ENCODE results near the gene TBXAS1. TPM values are rescaled to one million over a fixed set of nuclear protein-coding genes. Genes with fewer than 3 reads are reported as not detected.

Gene TBXAS1
- total and polyA plus RNA-seq, 2 of the 8 experiments (the other 6 are each of a cell fraction or from before 2014, with no cell fraction given) = 0.86 to 2.1 TPM

GRCh38 chr7:139808846-139809442 lies 20.1 kb upstream of the TBXAS1 start:
- Histone ChIP-seq H3K9ac (replicated peaks in 1 of 4; ENCODE audit: extremely low read depth in 1 of 4, low read depth in 3 of 4, low read length in 3 of 4) (no peak overlapping the region), H2AK5ac (ENCODE audit: low read depth, low read length) (no peak overlapping the region), H3K27me3 (replicated peaks in 1 of 4; ENCODE audit: control insufficient read depth in 3 of 4, extremely low read depth in 1 of 4, insufficient read depth in 3 of 4, low read length in 3 of 4) (no peaks in the 10 kb centered on the region), H3K23ac (ENCODE audit: insufficient read length) (no peak overlapping the region), H3K79me1 (ENCODE audit: low read depth, low read length) (no peaks in the 10 kb centered on the region), H2AFZ (ENCODE audit: low read length) (no peak overlapping the region), H4K8ac (ENCODE audit: extremely low read depth, insufficient read depth, low read length) (no peak overlapping the region), H3K14ac (ENCODE audit: insufficient read length) (no peak overlapping the region), H3K36me3 (ENCODE audit: control insufficient read depth in 2 of 4, insufficient read depth in 4 of 4, low read length in 3 of 4) (no peaks in the 10 kb centered on the region), H3K4me2 (ENCODE audit: insufficient read depth in 1 of 2, low read depth in 2 of 2, low read length in 2 of 2) (no peak overlapping the region), H2BK12ac (ENCODE audit: low read depth, low read length) (no peak overlapping the region), H3K56ac (replicated peaks; ENCODE audit: insufficient read length, low read depth, low read length) (no peak overlapping the region), H4K91ac (replicated peaks; ENCODE audit: insufficient read length, low read length) (no peak overlapping the region), H3K9me3 (ENCODE audit: insufficient read depth in 2 of 2, low read depth in 1 of 2, low read length in 1 of 2) (peaks cover 4 to 5% of the 10 kb centered on the region in 2 experiments; a peak in 3 of 4 replicates), H3K79me2 (ENCODE audit: control insufficient read depth in 1 of 2, insufficient read depth in 2 of 2, low read length in 2 of 2) (no peaks in the 10 kb centered on the region), H3K23me2 (ENCODE audit: low read depth, low read length) (no peaks in the 10 kb centered on the region), H3K27ac (ENCODE audit: low read depth, low read length) (no peak overlapping the region), H3K18ac (ENCODE audit: extremely low read depth, low read length) (no peak overlapping the region), H2BK120ac (replicated peaks; ENCODE audit: low read depth, low read length) (no peak overlapping the region), H2BK5ac (ENCODE audit: low read depth, low read length) (no peak overlapping the region), H4K5ac (ENCODE audit: insufficient read length, low read depth, low read length) (no peak overlapping the region), H3K4ac (replicated peaks; ENCODE audit: insufficient read length, low read depth, low read length) (no peak overlapping the region), H2BK15ac (ENCODE audit: low read length) (no peak overlapping the region), H2BK20ac (ENCODE audit: low read length) (no peak overlapping the region), H3K4me3 (ENCODE audit: extremely low read depth in 1 of 4, insufficient read depth in 2 of 4, low read depth in 3 of 4, low read length in 4 of 4) (no peak overlapping the region), H3K4me1 (replicated peaks in 1 of 4; ENCODE audit: control insufficient read depth in 3 of 4, insufficient read depth in 4 of 4, low read length in 3 of 4) (no peaks in the 10 kb centered on the region), H4K20me1 (replicated peaks in 1 of 2; ENCODE audit: control insufficient read depth in 1 of 2, insufficient read depth in 2 of 2, low read length in 2 of 2) (no peaks in the 10 kb centered on the region)
- DNase-seq (ENCODE audit: low read depth in 1 of 2, low spot score in 2 of 2) (no peak), FAIRE-seq (no peak)
- ChIA-PET CTCF (ENCODE audit: partially characterized antibody) (interaction anchor here (0.6 kb wide), 1 partner anchor 8 kb away, joined by 5 read pairs; no protein-coding TSS in a partner anchor), POLR2A (ENCODE audit: partially characterized antibody) (no interaction called here)
- no peak for TF ChIP-seq ZNF274 (IDR thresholded peaks at IDR 0.05; ENCODE audit: borderline replicate concordance, extremely low read depth, low read length)

All from H1 (cell line).